Adrenal gland (tissue), 12 donors: Measurements from ENCODE around the gene SLC25A22. TPM values are rescaled to one million over a fixed set of nuclear protein-coding genes. Genes with fewer than 3 reads are reported as not detected.

ENCODE experiments used
- DNase-seq, 7 donors: peaks; one replicate each; pipeline ENCODE4 v3.0.0-alpha.2; 2019 to 2020
- H3K27ac ChIP-seq, 5 donors: fragments of 200-600 bp; sonication (generic) in 4 of 5; 1 replicate in 3 of 5; 2 replicates in 2 of 5; pipeline versions ENCODE4 v1.5.1 to v1.8.0; 2016 to 2020; ENCODE audit warnings: mild to moderate bottlenecking in 1 of 5
- H3K27me3 ChIP-seq: fragments of 200-600 bp; 2 replicates; pipeline ENCODE4 v1.8.0; 2021
- H3K36me3 ChIP-seq, 2 donors: fragments of 200-600 bp; replicated peaks in 1 of 2; 1 replicate in 1 of 2; 2 replicates in 1 of 2; pipeline versions ENCODE4 v1.5.1 to v1.8.0; 2018 to 2022
- H3K4me1 ChIP-seq, 2 donors: fragments of 200-600 bp; replicated peaks in 1 of 2; 1 replicate in 1 of 2; 2 replicates in 1 of 2; pipeline versions ENCODE4 v1.5.1 to v1.8.0; 2018 to 2021
- H3K4me3 ChIP-seq, 4 donors: fragments of 200-600 bp; sonication (generic) in 3 of 4; one replicate each; pipeline ENCODE4 v1.5.1; 2016 to 2018
- H3K9me3 ChIP-seq, 3 donors: fragments of 200-600 bp; sonication (generic) in 1 of 3; replicated peaks in 1 of 3; 1 replicate in 2 of 3; 2 replicates in 1 of 3; pipeline versions ENCODE4 v1.5.1 to v1.8.0; 2016 to 2021
- CTCF ChIP-seq, 6 experiments: fragments of 450-650 bp in 4 of 6; fragments of 200-600 bp in 2 of 6; sonication (generic) in 1 of 6; IDR thresholded peaks; 1 replicate in 5 of 6; 2 replicates in 1 of 6; pipeline versions ENCODE4 v1.5.1 to v1.8.0; 2016 to 2021; ENCODE audit warnings: antibody characterized with exemption in 6 of 6, mild to moderate bottlenecking in 2 of 6, moderate library complexity in 1 of 6
- POLR2A ChIP-seq, 2 donors: fragments of 450-650 bp; IDR thresholded peaks; one replicate each; pipeline ENCODE4 v1.6.1; 2017; ENCODE audit warnings: antibody characterized with exemption in 2 of 2, mild to moderate bottlenecking in 2 of 2, moderate library complexity in 1 of 2
- WGBS, 4 donors: extraction: QIAGEN DNeasy Blood & Tissue Kit in 2 of 4; methylation state at CpG; one replicate each; pipeline versions ENCODE4 v1.1.5 to v1.1.7; 2013 to 2017; 5-methylcytosine and 5-hydroxymethylcytosine counted together
- intact Hi-C, 2 donors: fragments of 100-400 bp; cut with DNase I; formaldehyde crosslinking; loops; one replicate each; pipeline versions ENCODE4 v1.14.1 to v1.15.0; 2022 to 2023
- polyA plus RNA-seq, 3 donors: library from polyadenylated mRNA; stranded (reverse); fragments of 200-250 nt in 2 of 3; fragments of 350-450 nt in 1 of 3; fragmentation: Illumina TruSeq in 1 of 3; extraction: RNeasy Lipid Tissue Mini Kit (QIAGEN cat#74804) in 1 of 3; gene quantifications; one replicate each; pipeline ENCODE4 v1.2.3, GENCODE V29; 2013 to 2014
- total RNA-seq, 9 donors: library from RNA; depleted of rRNA in 4 of 9; stranded (reverse); fragments of >200 nt in 4 of 9; fragments of 120-200 nt in 1 of 9; fragmentation: NEBNext Ultra II Directional in 1 of 9; extraction: Animal tissue kit (Norgen Biotek cat#: 25700) in 1 of 9; gene quantifications; one replicate each; pipeline versions ENCODE4 v1.1.0 to v1.2.4, GENCODE V29; 2013 to 2023
- donor health status: healthy with polysubstance abuse.
- donor health status: Bipolar disorder and iron deficiency.
- donor health status: DM: yes; HTN: yes; CAD: no.
- donor health status: DM: no; HTN: no; CAD: no.
- donor health status: DM: no; HTN: no; CAD: no.
- donor health status: DM: yes; HTN: yes; CAD: no.

SLC25A22 gene
- total and polyA plus RNA-seq, 12 donors, result 7.7 to 41.3 (median 15.3) TPM

- TF ChIP-seq POLR2A (IDR thresholded peaks at IDR 0.05) (no peak), CTCF (IDR thresholded peaks at IDR 0.05) (no peak)
- Histone ChIP-seq H3K27ac (peak overlapping the region in 2 of 5 donors; percentile 53 to 87), H3K36me3 (no peaks in the 10 kb centered on the region), H3K4me3 (peak overlapping the region in 2 of 4 donors; percentile 8 to 54), H3K9me3 (no peaks in the 10 kb centered on the region), H3K4me1 (peaks cover 52 to 84% of the 10 kb centered on the region in 2 donors), H3K27me3 (no peaks in the 10 kb centered on the region)
- WGBS, 4 donors, result 38 to 44% (median 42%) methylated on average over 15 to 78 of the region's 78 CpGs
- peak in 6 of 7 donors; percentile 61 to 85 (median 68) for DNase-seq
- intact Hi-C loops, result no loop called here
These were observed 32.4 kb upstream of the SLC25A22 start for GRCh38 chr11:830295-831117.

- Histone ChIP-seq H3K4me3 (peak overlapping the region in 2 of 4 donors; percentile 8 to 54), H3K4me1 (peaks cover 48 to 78% of the 10 kb centered on the region in 2 donors)
- no peak for TF ChIP-seq POLR2A (IDR thresholded peaks at IDR 0.05)
- TF ChIP-seq CTCF (IDR thresholded peaks at IDR 0.05), result no peak
These were observed 31.8 kb upstream of the SLC25A22 start for GRCh38 chr11:829847-830294.

GRCh38 chr11:829176-829846 is 31.2 kb upstream of the SLC25A22 start:
- H3K27me3 ChIP-seq, result no peaks in the 10 kb centered on the region
- DNase-seq, result peak in 1 of 7 donors; percentile 47
- intact Hi-C loops, result no loop called here

More at GRCh38 chr11:829847-830294, 31.8 kb upstream of the SLC25A22 start:
- Histone ChIP-seq H3K27ac (peak overlapping the region in 1 of 5 donors; percentile 53), H3K27me3 (no peaks in the 10 kb centered on the region), H3K36me3 (peaks cover 0 to 3% of the 10 kb centered on the region in 2 donors), H3K9me3 (no peaks in the 10 kb centered on the region)
- no peak for DNase-seq
- 26 to 55% (median 36%) methylated on average over 16 to 39 of the region's 39 CpGs; no CpG with 5 or more reads in 1 of the 4 donors for WGBS, 4 donors
- intact Hi-C loops, result no loop called here

More at GRCh38 chr11:829176-829846, 31.2 kb upstream of the SLC25A22 start:
- Histone ChIP-seq H3K36me3 (peaks cover 0 to 9% of the 10 kb centered on the region in 2 donors), H3K9me3 (no peaks in the 10 kb centered on the region), H3K4me3 (peak overlapping the region in 2 of 4 donors; percentile 8 to 54), H3K4me1 (peaks cover 42 to 73% of the 10 kb centered on the region in 2 donors), H3K27ac (peak overlapping the region in 3 of 5 donors; percentile 32 to 53 (median 35))
- no peak for TF ChIP-seq POLR2A (IDR thresholded peaks at IDR 0.05)
- no peak for TF ChIP-seq CTCF (IDR thresholded peaks at IDR 0.05)
- WGBS, 4 donors, result 36 to 53% (median 41%) methylated on average over 8 to 40 of the region's 40 CpGs
